Stimulated activated memory B cell treated with anti-CD40 and anti-IgM and Interleukin-4, amounts not matched to agents 10 μg/mL and 1 μg/mL and 100 μg/mL, for 72 hours (primary cell): ENCODE measurements around the gene KIF1A.

Source experiments
- ATAC-seq: fragments of 150-1000 bp; cut with Tn5 transposase; 2 replicates; pipeline ENCODE4 v1.10.0; 2021
- H3K27ac Mint-ChIP-seq: one replicate; pipeline ENCODE4 v1.8.0; 2022; ENCODE audit warnings: mild to moderate bottlenecking, mixed read lengths
- H3K27me3 Mint-ChIP-seq: one replicate; pipeline ENCODE4 v1.8.0; 2022; ENCODE audit warnings: mixed read lengths
- H3K36me3 Mint-ChIP-seq: one replicate; pipeline ENCODE4 v1.8.0; 2022; ENCODE audit warnings: mixed read lengths
- H3K4me1 Mint-ChIP-seq: one replicate; pipeline ENCODE4 v1.8.0; 2022; ENCODE audit warnings: mixed read lengths
- H3K4me3 Mint-ChIP-seq: one replicate; pipeline ENCODE4 v1.8.0; 2022; ENCODE audit warnings: mild to moderate bottlenecking, moderate library complexity, mixed read lengths
- H3K9me3 Mint-ChIP-seq: one replicate; pipeline ENCODE4 v1.8.0; 2022; ENCODE audit warnings: mixed read lengths

Gene KIF1A

GRCh38 chr2:240791221-240791800 lies 28.7 kb downstream of the KIF1A start:
- H3K4me1 Mint-ChIP-seq, result no peaks in the 10 kb centered on the region
- H3K4me3 Mint-ChIP-seq, result no peak overlapping the region
- no peaks in the 10 kb centered on the region for H3K9me3 Mint-ChIP-seq
- peak; percentile 9 for ATAC-seq
- H3K27me3 Mint-ChIP-seq, result peaks cover 69% of the 10 kb centered on the region
- no peaks in the 10 kb centered on the region for H3K36me3 Mint-ChIP-seq
- H3K27ac Mint-ChIP-seq, result no peak overlapping the region

- Mint-ChIP-seq H3K4me1 (no peaks in the 10 kb centered on the region), H3K36me3 (no peaks in the 10 kb centered on the region), H3K27ac (no peak overlapping the region), H3K4me3 (no peak overlapping the region), H3K27me3 (peaks cover 70% of the 10 kb centered on the region), H3K9me3 (no peaks in the 10 kb centered on the region)
- ATAC-seq, result no peak
Measured at GRCh38 chr2:240790370-240791220, 29.4 kb downstream of the KIF1A start.

- Mint-ChIP-seq H3K9me3 (no peaks in the 10 kb centered on the region), H3K36me3 (no peaks in the 10 kb centered on the region), H3K27ac (no peak overlapping the region), H3K4me3 (no peak overlapping the region), H3K27me3 (peaks cover 64% of the 10 kb centered on the region), H3K4me1 (no peaks in the 10 kb centered on the region)
- ATAC-seq, result peak; percentile 2
Measured at GRCh38 chr2:240789501-240790369, 30.3 kb downstream of the KIF1A start.

- no peak overlapping the region for H3K4me3 Mint-ChIP-seq
- no peak overlapping the region for H3K27ac Mint-ChIP-seq
- no peaks in the 10 kb centered on the region for H3K36me3 Mint-ChIP-seq
- H3K9me3 Mint-ChIP-seq, result no peaks in the 10 kb centered on the region
- no peak for ATAC-seq
- H3K4me1 Mint-ChIP-seq, result no peaks in the 10 kb centered on the region
- H3K27me3 Mint-ChIP-seq, result peaks cover 57% of the 10 kb centered on the region
Measured at GRCh38 chr2:240789051-240789453, 31.0 kb downstream of the KIF1A start.

- ATAC-seq, result no peak
- Mint-ChIP-seq H3K27me3 (peaks cover 52% of the 10 kb centered on the region), H3K9me3 (no peaks in the 10 kb centered on the region), H3K27ac (no peak overlapping the region), H3K36me3 (no peaks in the 10 kb centered on the region), H3K4me1 (no peaks in the 10 kb centered on the region), H3K4me3 (no peak overlapping the region)
Measured at GRCh38 chr2:240788482-240788881, 31.5 kb downstream of the KIF1A start.

GRCh38 chr2:240787521-240788472 lies 32.2 kb downstream of the KIF1A start:
- no peak overlapping the region for H3K4me3 Mint-ChIP-seq
- no peak for ATAC-seq
- no peaks in the 10 kb centered on the region for H3K4me1 Mint-ChIP-seq
- H3K27me3 Mint-ChIP-seq, result peaks cover 47% of the 10 kb centered on the region
- no peak overlapping the region for H3K27ac Mint-ChIP-seq
- H3K36me3 Mint-ChIP-seq, result no peaks in the 10 kb centered on the region
- no peaks in the 10 kb centered on the region for H3K9me3 Mint-ChIP-seq

- no peaks in the 10 kb centered on the region for H3K4me1 Mint-ChIP-seq
- no peaks in the 10 kb centered on the region for H3K9me3 Mint-ChIP-seq
- no peak overlapping the region for H3K4me3 Mint-ChIP-seq
- ATAC-seq, result no peak
- no peak overlapping the region for H3K27ac Mint-ChIP-seq
- peaks cover 47% of the 10 kb centered on the region for H3K27me3 Mint-ChIP-seq
- H3K36me3 Mint-ChIP-seq, result no peaks in the 10 kb centered on the region
Measured at GRCh38 chr2:240786871-240787311, 33.1 kb downstream of the KIF1A start.

- ATAC-seq, result no peak
- no peak overlapping the region for H3K4me3 Mint-ChIP-seq
- no peaks in the 10 kb centered on the region for H3K9me3 Mint-ChIP-seq
- no peaks in the 10 kb centered on the region for H3K4me1 Mint-ChIP-seq
- H3K27ac Mint-ChIP-seq, result no peak overlapping the region
- H3K36me3 Mint-ChIP-seq, result no peaks in the 10 kb centered on the region
- peaks cover 47% of the 10 kb centered on the region for H3K27me3 Mint-ChIP-seq
Measured at GRCh38 chr2:240786355-240786841, 33.6 kb downstream of the KIF1A start.

GRCh38 chr2:240785424-240786335 lies 34.3 kb downstream of the KIF1A start:
- no peak overlapping the region for H3K27ac Mint-ChIP-seq
- H3K9me3 Mint-ChIP-seq, result no peaks in the 10 kb centered on the region
- H3K36me3 Mint-ChIP-seq, result no peaks in the 10 kb centered on the region
- H3K4me3 Mint-ChIP-seq, result no peak overlapping the region
- no peak for ATAC-seq
- H3K4me1 Mint-ChIP-seq, result no peaks in the 10 kb centered on the region
- peaks cover 47% of the 10 kb centered on the region for H3K27me3 Mint-ChIP-seq

- no peaks in the 10 kb centered on the region for H3K36me3 Mint-ChIP-seq
- ATAC-seq, result no peak
- peaks cover 41% of the 10 kb centered on the region for H3K27me3 Mint-ChIP-seq
- H3K27ac Mint-ChIP-seq, result no peak overlapping the region
- H3K4me3 Mint-ChIP-seq, result no peak overlapping the region
- H3K9me3 Mint-ChIP-seq, result no peaks in the 10 kb centered on the region
- H3K4me1 Mint-ChIP-seq, result no peaks in the 10 kb centered on the region
Measured at GRCh38 chr2:240784629-240785423, 35.2 kb downstream of the KIF1A start.

- Mint-ChIP-seq H3K27ac (no peak overlapping the region), H3K4me1 (no peaks in the 10 kb centered on the region), H3K4me3 (no peak overlapping the region), H3K27me3 (peaks cover 33% of the 10 kb centered on the region), H3K9me3 (no peaks in the 10 kb centered on the region), H3K36me3 (no peaks in the 10 kb centered on the region)
- ATAC-seq, result no peak
Measured at GRCh38 chr2:240783819-240784621, 36.0 kb downstream of the KIF1A start.
